ENCODE data around the gene INPP5D.
"Not testable (repeated sequence)": the region's sequence is repeated elsewhere in the genome, so short reads cannot be mapped to it uniquely, and the experiment has no call there.

Gene INPP5D

GRCh38 chr2:233173115-233173514, 113.0 kb downstream of the INPP5D start:
- no peak for DNase-seq (ENCODE audit: low read depth in 2 of 2)

GRCh38 chr2:233174137-233174536, 114.0 kb downstream of the INPP5D start:
- DNase-seq (ENCODE audit: low read depth in 2 of 2) = no peak

GRCh38 chr2:233178994-233179847, 119.1 kb downstream of the INPP5D start:
- no peak for DNase-seq (ENCODE audit: low read depth in 2 of 2)

- DNase-seq (ENCODE audit: low read depth in 2 of 2) = no peak
These were observed 119.8 kb downstream of the INPP5D start for GRCh38 chr2:233179848-233180366.

GRCh38 chr2:233183869-233184418, 123.8 kb downstream of the INPP5D start:
- no peak for DNase-seq (ENCODE audit: low read depth in 2 of 2)

- DNase-seq (ENCODE audit: low read depth in 2 of 2) = no peak
These were observed 124.5 kb downstream of the INPP5D start for GRCh38 chr2:233184669-233185068.

- DNase-seq (ENCODE audit: low read depth in 2 of 2) = no peak
These were observed 125.2 kb downstream of the INPP5D start for GRCh38 chr2:233185330-233185729.

- DNase-seq (ENCODE audit: low read depth in 2 of 2) = no peak
These were observed 125.8 kb downstream of the INPP5D start for GRCh38 chr2:233185963-233186362.

- no peak for DNase-seq (ENCODE audit: low read depth in 2 of 2)
These were observed 126.7 kb downstream of the INPP5D start for GRCh38 chr2:233186851-233187250.

- no peak for DNase-seq (ENCODE audit: low read depth in 2 of 2)
These were observed 128.9 kb downstream of the INPP5D start for GRCh38 chr2:233189025-233189424.

- not testable (repeated sequence) for DNase-seq (ENCODE audit: low read depth in 2 of 2)
These were observed 130.9 kb downstream of the INPP5D start for GRCh38 chr2:233191016-233191415.

GRCh38 chr2:233193738-233194137, 133.6 kb downstream of the INPP5D start:
- no peak for DNase-seq (ENCODE audit: low read depth in 2 of 2)

- DNase-seq (ENCODE audit: low read depth in 2 of 2) = no peak
These were observed 134.9 kb downstream of the INPP5D start for GRCh38 chr2:233195027-233195426.

GRCh38 chr2:233197022-233197421, 136.9 kb downstream of the INPP5D start:
- no peak for DNase-seq (ENCODE audit: low read depth in 2 of 2)

GRCh38 chr2:233198026-233198425, 137.9 kb downstream of the INPP5D start:
- no peak for DNase-seq (ENCODE audit: low read depth in 2 of 2)

GRCh38 chr2:233199870-233200269, 139.7 kb downstream of the INPP5D start:
- no peak for DNase-seq (ENCODE audit: low read depth in 2 of 2)

- not testable (repeated sequence) for DNase-seq (ENCODE audit: low read depth in 2 of 2)
These were observed 140.6 kb downstream of the INPP5D start for GRCh38 chr2:233200790-233201189.

- DNase-seq (ENCODE audit: low read depth in 2 of 2) = no peak
These were observed 141.3 kb downstream of the INPP5D start for GRCh38 chr2:233201258-233202013.

- DNase-seq (ENCODE audit: low read depth in 2 of 2) = no peak
These were observed 142.4 kb downstream of the INPP5D start for GRCh38 chr2:233202531-233202944.

- no peak for DNase-seq (ENCODE audit: low read depth in 2 of 2)
These were observed 142.9 kb downstream of the INPP5D start for GRCh38 chr2:233203060-233203459.

- DNase-seq (ENCODE audit: low read depth in 2 of 2) = no peak
These were observed 144.3 kb downstream of the INPP5D start for GRCh38 chr2:233204286-233204936.

All from stimulated activated CD8-positive, alpha-beta memory T cell treated with anti-CD3 and anti-CD28 coated beads, Interleukin-7, amount 100 ng/mL, for 1 hour (primary cell).